K562 (cell line): Measurements from ENCODE around the gene SH3BGRL3. TPM values are rescaled to one million over a fixed set of nuclear protein-coding genes. Genes with fewer than 3 reads are reported as not detected.

ENCODE experiments used
- ATAC-seq: fragments of 200-7000 bp; cut with Tn5 transposase; 3 replicates; pipeline ENCODE4 v1.9.1; 2020; ENCODE audit warnings: moderate library complexity
- BruUV-seq: library from RNA; stranded (reverse); fragments of 400-500 nt; replicated peaks from 2 replicates; lab custom pipeline; 2021; lab: Mats Ljungman, UMichigan
- CTCF ChIA-PET: fragments of 300-600 bp; formaldehyde crosslinking; extraction: SDS; loops from one replicate; lab custom pipeline; 2021; ENCODE audit warnings: low intra/inter-chr PET ratio; lab: Yijun Ruan, JAX
- POLR2A ChIA-PET: fragments of 300-600, 350-650 bp; sonication (Branson Sonifier 250); formaldehyde crosslinking; extraction: SDS; loops from one replicate; lab custom pipeline; 2021; ENCODE audit warnings: antibody characterized with exemption, inconsistent platforms; lab: Yijun Ruan, JAX
- DNase-seq, 4 experiments: peaks; one replicate each; pipeline versions ENCODE4 v3.0.0 to v3.0.0-alpha.2; 2011 to 2018; ENCODE audit warnings: low spot score in 3 of 4, mixed read lengths in 3 of 4; ENCODE audit errors: extremely low read depth in 1 of 4
- FAIRE-seq: peaks from 2 replicates; lab custom pipeline; 2011; peaks lifted over from hg19 to GRCh38; lab: Jason Lieb, UNC
- H2AFZ ChIP-seq: 2 replicates; pipeline ENCODE4 v1.6.0; 2011; ENCODE audit warnings: low read depth, low read length, control low read depth, inconsistent platforms
- H3K27ac ChIP-seq: fragments of 200-600 bp; 3 replicates; pipeline ENCODE4 v1.8.0; 2011; ENCODE audit warnings: low read depth, mild to moderate bottlenecking, control low read depth, inconsistent platforms, low read length, moderate library complexity, mixed read lengths; ENCODE audit errors: extremely low read depth
- H3K27me3 ChIP-seq, 2 experiments: fragments of 300-600 bp in 1 of 2; 2 replicates in 1 of 2; 3 replicates in 1 of 2; pipeline versions ENCODE4 v1.6.0 to v1.8.0; 2011; ENCODE audit warnings: inconsistent platforms in 2 of 2, low read length in 2 of 2, mild to moderate bottlenecking in 1 of 2, mixed read lengths in 1 of 2, moderate library complexity in 1 of 2; ENCODE audit not compliant: control insufficient read depth in 2 of 2, insufficient read depth in 2 of 2
- H3K36me3 ChIP-seq: fragments of 300-600 bp; 3 replicates; pipeline ENCODE4 v1.8.0; 2011; ENCODE audit warnings: mild to moderate bottlenecking, low read length, inconsistent platforms; ENCODE audit not compliant: control insufficient read depth, insufficient read depth
- H3K4me1 ChIP-seq, 2 experiments: fragments of 200-600 bp in 1 of 2; replicated peaks in 1 of 2; 2 replicates in 1 of 2; 3 replicates in 1 of 2; pipeline versions ENCODE4 v1.5.1 to v1.8.0; 2011; ENCODE audit warnings: inconsistent platforms in 2 of 2, low read length in 2 of 2, mild to moderate bottlenecking in 1 of 2, mixed read lengths in 1 of 2, moderate library complexity in 1 of 2; ENCODE audit not compliant: control insufficient read depth in 2 of 2, insufficient read depth in 2 of 2
- H3K4me2 ChIP-seq: 2 replicates; pipeline ENCODE4 v1.6.1; 2011; ENCODE audit warnings: low read length, control low read depth, inconsistent platforms, mixed read lengths; ENCODE audit not compliant: insufficient read depth
- H3K4me3 ChIP-seq: fragments of 200-600 bp; sonication (generic), shearing (Covaris generic); 2 replicates; pipeline ENCODE4 v1.5.1; 2016; ENCODE audit warnings: control low read depth, inconsistent platforms
- H3K79me2 ChIP-seq: fragments of 200-600 bp; 3 replicates; pipeline ENCODE4 v1.8.0; 2011; ENCODE audit warnings: low read length, inconsistent platforms; ENCODE audit not compliant: control insufficient read depth, insufficient read depth
- H3K9ac ChIP-seq, 2 experiments: 2 replicates each; pipeline versions ENCODE4 v1.6.0 to v1.6.1; 2011; ENCODE audit warnings: low read depth in 2 of 2, low read length in 2 of 2, control low read depth in 1 of 2, inconsistent platforms in 1 of 2, mild to moderate bottlenecking in 1 of 2, mixed read lengths in 1 of 2; ENCODE audit not compliant: insufficient read depth in 1 of 2
- H3K9me1 ChIP-seq: one replicate; pipeline ENCODE4 v1.6.0; 2011; ENCODE audit warnings: inconsistent platforms, mild to moderate bottlenecking, low read length, moderate library complexity; ENCODE audit not compliant: control insufficient read depth, insufficient read depth
- H3K9me3 ChIP-seq: replicated peaks from 2 replicates; pipeline ENCODE4 v1.5.1; 2011; ENCODE audit warnings: low read depth, low read length, inconsistent platforms; ENCODE audit not compliant: control insufficient read depth, insufficient read depth
- H4K20me1 ChIP-seq: replicated peaks from 2 replicates; pipeline ENCODE4 v1.6.1; 2011; ENCODE audit warnings: low read length, inconsistent platforms, mixed read lengths; ENCODE audit not compliant: control insufficient read depth, insufficient read depth
- ATF1 ChIP-seq, 2 experiments: fragments of 450-650 bp in 1 of 2; IDR thresholded peaks; 2 replicates each; pipeline ENCODE4 v1.6.1; 2016; ENCODE audit warnings: missing compliant biosample characterization in 1 of 2, missing genetic modification characterization in 1 of 2
- CREB1 ChIP-seq, 2 experiments: sonication (generic) in 1 of 2; formaldehyde crosslinking in 1 of 2; IDR thresholded peaks; 2 replicates each; pipeline versions ENCODE4 v1.6.1 to v1.8.0; 2012 to 2022; ENCODE audit warnings: inconsistent platforms in 1 of 2, mild to moderate bottlenecking in 1 of 2, missing genetic modification reagents in 1 of 2, moderate library complexity in 1 of 2
- FOSL1 ChIP-seq: fragments of 200-800 bp; sonication (Bioruptor generic); conservative IDR thresholded peaks from 2 replicates; pipeline ENCODE4 v1.6.1; 2016; ENCODE audit warnings: missing genetic modification characterization, missing compliant biosample characterization
- GABPB1 ChIP-seq: sonication (generic); formaldehyde crosslinking; IDR thresholded peaks from 2 replicates; pipeline ENCODE4 v1.8.0; 2022; ENCODE audit warnings: mild to moderate bottlenecking, missing genetic modification reagents
- KLF1 ChIP-seq: fragments of 450-650 bp; IDR thresholded peaks from 2 replicates; pipeline ENCODE4 v1.6.1; 2016; ENCODE audit warnings: missing genetic modification characterization, missing compliant biosample characterization
- NCOR1 ChIP-seq: fragments of 450-650 bp; IDR thresholded peaks from 2 replicates; pipeline ENCODE4 v1.6.1; 2016; ENCODE audit warnings: mild to moderate bottlenecking, moderate library complexity
- NFRKB ChIP-seq: fragments of 450-650 bp; IDR thresholded peaks from 2 replicates; pipeline ENCODE4 v1.6.1; 2016; ENCODE audit warnings: low read depth
- POLR2AphosphoS5 ChIP-seq: IDR thresholded peaks from 2 replicates; pipeline ENCODE4 v1.6.1; 2011; ENCODE audit warnings: mild to moderate bottlenecking, low read depth, low read length, moderate library complexity; ENCODE audit not compliant: control insufficient read depth, insufficient read depth
- PPARD ChIP-seq: fragments of 250-450 bp; sonication (Bioruptor Pico); IDR thresholded peaks from 2 replicates; pipeline ENCODE4 v1.8.0; 2022; ENCODE audit warnings: inconsistent platforms, mild to moderate bottlenecking, moderate library complexity
- PTBP1 ChIP-seq: fragments of 200-400 bp; formaldehyde crosslinking; IDR thresholded peaks from 2 replicates; pipeline ENCODE4 v1.6.1; 2017; ENCODE audit warnings: low read depth, low read length
- PURB ChIP-seq: sonication (generic); formaldehyde crosslinking; IDR thresholded peaks from 2 replicates; pipeline ENCODE4 v1.9.0; 2021; ENCODE audit warnings: low read depth, mild to moderate bottlenecking, missing genetic modification reagents
- RUNX1 ChIP-seq: sonication (generic); IDR thresholded peaks from 2 replicates; pipeline ENCODE4 v1.6.1; 2016; ENCODE audit warnings: antibody characterized with exemption, low read depth
- SETDB1 ChIP-seq: IDR thresholded peaks from one replicate; pipeline ENCODE4 v1.6.1; 2012; ENCODE audit warnings: low read length, control low read depth, inconsistent platforms
- SUPT5H ChIP-seq: fragments of 450-650 bp; IDR thresholded peaks from 2 replicates; pipeline ENCODE4 v1.6.1; 2016
- ZNF174 ChIP-seq: fragments of 250-450 bp; sonication (Bioruptor Pico); IDR thresholded peaks from 2 replicates; pipeline ENCODE4 v1.4.0; 2020; ENCODE audit warnings: mild to moderate bottlenecking
- ZNF197 ChIP-seq: fragments of 200-800 bp; sonication (Bioruptor generic); IDR thresholded peaks from 2 replicates; pipeline ENCODE4 v1.6.1; 2016; ENCODE audit warnings: low read depth, missing genetic modification characterization, missing compliant biosample characterization
- ZNF41 ChIP-seq: fragments of 250-450 bp; sonication (Bioruptor Pico); conservative IDR thresholded peaks from 2 replicates; pipeline ENCODE4 v1.4.0; 2020; ENCODE audit warnings: mild to moderate bottlenecking
- ZNF512 ChIP-seq: IDR thresholded peaks from 2 replicates; pipeline ENCODE4 v1.6.1; 2016; ENCODE audit warnings: missing genetic modification characterization, missing compliant biosample characterization
- ZNF76 ChIP-seq: fragments of 250-450 bp; sonication (Bioruptor Pico); IDR thresholded peaks from 2 replicates; pipeline ENCODE4 v1.4.0; 2020; ENCODE audit warnings: mild to moderate bottlenecking, moderate library complexity, borderline replicate concordance
- WGBS: fragments of 100-300 bp; shearing (Covaris generic); methylation state at CpG from one replicate; pipeline ENCODE4 v1.1.6; 2016; ENCODE audit warnings: low coverage, mixed read lengths; ENCODE audit not compliant: insufficient coverage; ENCODE audit errors: missing lambda C conversion rate; 5-methylcytosine and 5-hydroxymethylcytosine counted together
- in situ Hi-C: fragments of 300-500 bp; cut with MboI; formaldehyde crosslinking; loops from 4 replicates; pipeline ENCODE4 v1.15.0; 2018; ENCODE audit warnings: inconsistent platforms, mixed read lengths
- intact Hi-C: fragments of 100-400 bp; cut with micrococcal nuclease; formaldehyde crosslinking; loops from 2 replicates; pipeline ENCODE4 v1.14.2; 2022
- polyA plus RNA-seq, 8 experiments: library from polyadenylated mRNA; depleted of rRNA in 4 of 8; stranded (reverse) in 5 of 8; unstranded in 3 of 8; fragments of >200 nt; fragmentation: Nextera tagmentation in 2 of 8; fragmentation: Illumina TruSeq in 1 of 8; extraction: Ambion mirVana in 2 of 8; extraction: Trizol in 1 of 8; gene quantifications; 2 replicates each; pipeline versions ENCODE4 v1.2.1 to v1.2.3, GENCODE V29; 2011 to 2014; ENCODE audit warnings: inconsistent platforms in 1 of 8, missing spikeins in 1 of 8
- total RNA-seq, 7 experiments: library from RNA; depleted of rRNA in 6 of 7; stranded (reverse); fragments of >200 nt in 6 of 7; fragmentation: Illumina TruSeq in 2 of 7; extraction: Trizol in 2 of 7; gene quantifications; 2 replicates each; pipeline versions ENCODE4 v1.2.1 to v1.2.3, GENCODE V29; 2011 to 2021; ENCODE audit warnings: low replicate concordance in 1 of 7
- TF ChIP-seq, protein P1 (sequence below): sonication (generic); formaldehyde crosslinking; IDR thresholded peaks from 2 replicates; pipeline ENCODE4 v1.8.1; 2023; ENCODE audit warnings: mild to moderate bottlenecking, missing genetic modification reagents

Gene SH3BGRL3
- total and polyA plus RNA-seq, 9 of the 15 experiments (the other 6 are each of a cell fraction or from before 2014, with no cell fraction given) = 30.3 to 140 (median 54.2) TPM

DNA sequence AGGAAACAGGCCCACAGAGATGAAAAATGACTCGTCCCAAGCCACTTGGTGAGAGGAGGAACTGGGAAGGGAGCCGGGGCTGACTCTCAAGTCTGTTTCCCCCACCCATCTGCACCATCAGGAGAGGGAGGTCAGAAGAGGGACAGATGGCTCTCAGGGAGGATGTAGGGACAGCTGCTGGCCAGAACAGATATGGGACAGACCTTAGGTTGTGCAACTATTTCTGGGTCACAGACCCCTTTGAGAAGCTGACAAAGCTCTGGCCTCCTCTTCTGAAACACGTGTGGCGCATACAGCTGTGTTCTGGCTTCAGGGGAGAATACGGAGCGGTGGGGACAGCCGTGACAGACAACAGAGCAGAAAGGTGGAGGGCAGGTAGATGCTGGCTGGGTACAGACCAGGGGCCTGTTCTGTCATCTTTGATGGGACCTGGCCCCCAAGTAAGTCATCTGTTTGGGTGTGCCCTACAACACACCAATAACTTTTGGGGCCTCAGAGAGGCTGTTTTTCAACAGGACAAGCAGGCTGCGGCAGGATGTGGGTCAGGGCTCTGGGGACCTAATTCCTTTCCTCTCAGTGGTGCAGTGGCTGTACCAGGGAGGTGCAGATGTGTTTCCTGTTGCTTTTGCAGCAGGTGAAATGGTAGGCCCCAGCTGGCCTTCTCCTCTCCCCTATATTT is 7.3 kb downstream of the SH3BGRL3 start:
- peak overlapping the region; percentile 40 for H3K4me2 ChIP-seq
- intact Hi-C loops = loop anchor here (1.0 kb wide), 1 partner anchor 76 kb away; no protein-coding TSS in a partner anchor
- H2AFZ ChIP-seq = peak overlapping the region; percentile 57
- no peaks in the 10 kb centered on the region for H3K79me2 ChIP-seq
- H3K27ac ChIP-seq = peak overlapping the region; percentile 69
- POLR2A ChIA-PET = interaction anchor here (0.6 to 1.8 kb wide), 5 partner anchors 11 to 122 kb away, joined by 3 to 8 read pairs (median 3); no protein-coding TSS in a partner anchor
- no peak overlapping the region for H3K4me3 ChIP-seq
- H3K4me1 ChIP-seq = peaks cover 71 to 94% of the 10 kb centered on the region in 2 experiments
- peak; percentile 98 for FAIRE-seq
- in situ Hi-C loops = loop anchor here (5.0 kb wide), 1 partner anchor 35 kb away; no protein-coding TSS in a partner anchor
- 18% methylated on average over 8 of the region's 8 CpGs for WGBS
- CTCF ChIA-PET = interaction anchor here (4.2 kb wide), 1 partner anchor 34 kb away, joined by 29 read pairs; no protein-coding TSS in a partner anchor
- no peaks in the 10 kb centered on the region for H4K20me1 ChIP-seq
- peak; percentile 57 for ATAC-seq
- DNase-seq = peak; percentile 69 to 96 (median 83)
- peaks cover 19% of the 10 kb centered on the region; the same call in 1 of the 3 replicates for H3K36me3 ChIP-seq
- H3K27me3 ChIP-seq = no peaks in the 10 kb centered on the region
- BruUV-seq = no TSS peak
- peak overlapping the region; percentile 1 to 42; a peak in 3 of 4 replicates for H3K9ac ChIP-seq
- no peaks in the 10 kb centered on the region for H3K9me3 ChIP-seq
- H3K9me1 ChIP-seq = no peaks in the 10 kb centered on the region
- TF ChIP-seq ZNF512 = no peak
- TF ChIP-seq ZNF41 (CRISPR knock-in tag) = no peak
- TF ChIP-seq PTBP1 = 0 out of 2 replicates have a peak, but pooled peaks have one; percentile 41
- 0 out of 2 replicates have a peak, but pooled peaks have one; percentile 47 for TF ChIP-seq FOSL1
- TF ChIP-seq, protein P1, sequence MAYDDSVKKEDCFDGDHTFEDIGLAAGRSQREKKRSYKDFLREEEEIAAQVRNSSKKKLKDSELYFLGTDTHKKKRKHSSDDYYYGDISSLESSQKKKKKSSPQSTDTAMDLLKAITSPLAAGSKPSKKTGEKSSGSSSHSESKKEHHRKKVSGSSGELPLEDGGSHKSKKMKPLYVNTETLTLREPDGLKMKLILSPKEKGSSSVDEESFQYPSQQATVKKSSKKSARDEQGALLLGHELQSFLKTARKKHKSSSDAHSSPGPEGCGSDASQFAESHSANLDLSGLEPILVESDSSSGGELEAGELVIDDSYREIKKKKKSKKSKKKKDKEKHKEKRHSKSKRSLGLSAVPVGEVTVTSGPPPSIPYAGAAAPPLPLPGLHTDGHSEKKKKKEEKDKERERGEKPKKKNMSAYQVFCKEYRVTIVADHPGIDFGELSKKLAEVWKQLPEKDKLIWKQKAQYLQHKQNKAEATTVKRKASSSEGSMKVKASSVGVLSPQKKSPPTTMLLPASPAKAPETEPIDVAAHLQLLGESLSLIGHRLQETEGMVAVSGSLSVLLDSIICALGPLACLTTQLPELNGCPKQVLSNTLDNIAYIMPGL = no peak
- TF ChIP-seq SETDB1 = no peak
- peak; percentile 98 for TF ChIP-seq NCOR1
- no peak for TF ChIP-seq ZNF197
- 0 out of 2 replicates have a peak, but pooled peaks have one; percentile 29 for TF ChIP-seq NFRKB
- TF ChIP-seq SUPT5H = no peak
- TF ChIP-seq ZNF76 (CRISPR knock-in tag) = no peak
- 0 out of 2 replicates have a peak, but pooled peaks have one; percentile 58 for TF ChIP-seq CREB1 (IDR thresholded peaks at IDR 0.05)
- no peak for TF ChIP-seq CREB1 (CRISPR knock-in tag; IDR thresholded peaks at IDR 0.05)
- TF ChIP-seq ATF1 (CRISPR knock-in tag; IDR thresholded peaks at IDR 0.05) = no peak
- TF ChIP-seq ATF1 (tag; IDR thresholded peaks at IDR 0.05) = peak; percentile 18; the same call in 1 of the 2 replicates
- no peak for TF ChIP-seq PPARD
- no peak for TF ChIP-seq ZNF174 (CRISPR knock-in tag)
- no peak for TF ChIP-seq KLF1 (tag)
- peak; percentile 69 for TF ChIP-seq GABPB1
- TF ChIP-seq POLR2AphosphoS5 = peak; percentile 98
- no peak for TF ChIP-seq PURB (CRISPR knock-in tag)
- peak; percentile 80; the same call in 1 of the 2 replicates for TF ChIP-seq RUNX1
